GM21717 (cell line): Measurements from ENCODE around the gene CCDC142.

ENCODE experiments used
- ATAC-seq: cut with Tn5 transposase; IDR thresholded peaks from one replicate; pipeline ENCODE4 v1.9.1; 2021; ENCODE audit warnings: mild to moderate bottlenecking, moderate library complexity; ENCODE audit not compliant: unreplicated experiment

CCDC142 gene

GRCh38 chr2:74482801-74483674, at the start of gene CCDC142, which contains the start of gene TTC31:
TSS of gene CCDC142 (minus strand) at chr2:74482998. CDS start at chr2:74482837, 161 bp downstream.
TSS of gene TTC31 (plus strand) at chr2:74483081. CDS start at chr2:74483096, 15 bp downstream.
- ATAC-seq: peak; percentile 88

GRCh38 chr2:74532222-74532621, 49.4 kb upstream of the CCDC142 start:
- no peak for ATAC-seq

GRCh38 chr2:74531666-74532065, 48.9 kb upstream of the CCDC142 start:
- no peak for ATAC-seq

- ATAC-seq: peak; percentile 30
Measured at GRCh38 chr2:74530239-74531187, 47.7 kb upstream of the CCDC142 start.

GRCh38 chr2:74529357-74530238, 46.8 kb upstream of the CCDC142 start, which contains the start of the genes AUP1 and HTRA2:
TSS of gene AUP1 (minus strand) at chr2:74529706. CDS start at chr2:74529629, 77 bp downstream.
TSS of gene HTRA2 (plus strand) at chr2:74529933. CDS start at chr2:74530007, 74 bp downstream.
- peak; percentile 74 for ATAC-seq

- peak; percentile 14 for ATAC-seq
Measured at GRCh38 chr2:74528600-74529356, 46.0 kb upstream of the CCDC142 start.

- no peak for ATAC-seq
Measured at GRCh38 chr2:74527741-74528140, 44.9 kb upstream of the CCDC142 start.

- ATAC-seq: no peak
Measured at GRCh38 chr2:74526649-74527230, 43.9 kb upstream of the CCDC142 start.

- no peak for ATAC-seq
Measured at GRCh38 chr2:74525717-74526648, 43.2 kb upstream of the CCDC142 start, which contains the start of gene DQX1. TSS of gene DQX1 (minus strand) at chr2:74526231. CDS start at chr2:74525729, 502 bp downstream.

- no peak for ATAC-seq
Measured at GRCh38 chr2:74524955-74525716, 42.3 kb upstream of the CCDC142 start.

- no peak for ATAC-seq
Measured at GRCh38 chr2:74524005-74524404, 41.2 kb upstream of the CCDC142 start.

- no peak for ATAC-seq
Measured at GRCh38 chr2:74522516-74522915, 39.7 kb upstream of the CCDC142 start.

GRCh38 chr2:74516650-74517049, 33.9 kb upstream of the CCDC142 start:
- ATAC-seq: no peak

GRCh38 chr2:74515981-74516633, 33.3 kb upstream of the CCDC142 start:
- ATAC-seq: no peak

- ATAC-seq: no peak
Measured at GRCh38 chr2:74515271-74515980, 32.6 kb upstream of the CCDC142 start.
